ENCODE data around the gene ZNF668. TPM values are rescaled to one million over a fixed set of nuclear protein-coding genes. Genes with fewer than 3 reads are reported as not detected.

Gene ZNF668
- total and polyA plus RNA-seq, 2 experiments from 2014 or later, result 6.2 to 13.1 TPM

DNA sequence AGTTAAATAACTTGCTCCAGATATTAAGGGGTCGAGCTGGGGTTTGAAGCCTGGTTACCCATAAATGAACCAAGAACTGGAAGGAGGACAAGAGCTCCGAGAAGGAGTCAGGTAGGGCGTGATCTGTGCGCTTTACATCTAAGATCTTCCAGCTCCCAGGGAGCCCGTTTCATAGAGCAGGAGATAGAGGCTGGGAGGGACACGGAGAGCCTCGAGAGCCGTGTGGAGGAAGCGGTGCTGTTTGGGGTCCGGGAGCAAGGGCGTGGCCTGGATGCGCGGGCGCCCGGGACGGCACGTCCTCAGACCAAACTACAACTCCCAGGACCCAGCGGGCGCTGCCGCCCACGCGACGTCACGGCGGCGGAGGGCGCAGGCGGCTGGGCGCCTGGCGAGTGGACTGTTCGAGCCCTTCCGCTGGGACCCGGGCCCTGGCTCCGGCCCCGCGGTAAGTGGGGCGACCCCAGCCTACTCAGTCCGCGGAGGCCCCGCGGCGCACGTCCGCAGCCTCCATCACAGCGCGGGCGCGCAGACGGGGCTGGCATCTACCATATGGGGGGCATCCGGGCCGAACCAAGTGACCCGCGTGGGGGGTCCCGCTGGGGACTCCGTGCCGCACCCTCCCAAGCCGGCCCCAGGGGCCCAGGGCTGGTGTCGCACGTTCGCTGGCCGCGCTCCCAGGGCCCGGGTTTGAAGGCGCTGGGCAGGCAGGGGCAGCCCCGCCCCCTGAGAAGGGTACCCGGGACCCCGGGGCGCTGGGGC, 34.2 kb upstream of the ZNF668 start, which contains the start of gene BCKDK:
TSS of gene BCKDK (plus strand) at position 352 of the 759 bp plus-strand sequence. CDS start 838 bp downstream, outside the sequence.
- Mint-ChIP-seq H3K36me3 (ENCODE audit: low read depth) (peaks cover 23% of the 10 kb centered on the region), H3K4me1 (peaks cover 9% of the 10 kb centered on the region; the same call in 1 of the 3 replicates), H3K27ac (no peak within 1 kb of the TSS), H3K4me3 (peak within 1 kb of the TSS; percentile 77), H3K27me3 (ENCODE audit: insufficient read depth, low read depth, poor library complexity) (peaks cover 18% of the 10 kb centered on the region), H3K9me3 (peaks cover 8% of the 10 kb centered on the region)
- peaks cover 5% of the 10 kb centered on the region; the same call in 1 of the 2 replicates for H3F3A ChIP-seq (replicated peaks; ENCODE audit: low read depth)
- no peak for TF ChIP-seq JUNB (IDR thresholded peaks at IDR 0.05; ENCODE audit: unreplicated experiment)
- TF ChIP-seq NANOG (IDR thresholded peaks at IDR 0.05; ENCODE audit: borderline replicate concordance), result no peak
- no peak for TF ChIP-seq CTCF (conservative IDR thresholded peaks at IDR 0.05; ENCODE audit: low read depth in 2 of 2)
- TF ChIP-seq, protein P1, sequence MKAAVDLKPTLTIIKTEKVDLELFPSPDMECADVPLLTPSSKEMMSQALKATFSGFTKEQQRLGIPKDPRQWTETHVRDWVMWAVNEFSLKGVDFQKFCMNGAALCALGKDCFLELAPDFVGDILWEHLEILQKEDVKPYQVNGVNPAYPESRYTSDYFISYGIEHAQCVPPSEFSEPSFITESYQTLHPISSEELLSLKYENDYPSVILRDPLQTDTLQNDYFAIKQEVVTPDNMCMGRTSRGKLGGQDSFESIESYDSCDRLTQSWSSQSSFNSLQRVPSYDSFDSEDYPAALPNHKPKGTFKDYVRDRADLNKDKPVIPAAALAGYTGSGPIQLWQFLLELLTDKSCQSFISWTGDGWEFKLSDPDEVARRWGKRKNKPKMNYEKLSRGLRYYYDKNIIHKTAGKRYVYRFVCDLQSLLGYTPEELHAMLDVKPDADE (IDR thresholded peaks at IDR 0.05), result peak; percentile 85
- peak; percentile 56 for TF ChIP-seq POLR2AphosphoS5 (IDR thresholded peaks at IDR 0.05; ENCODE audit: low read depth)
- no peak for TF ChIP-seq ZNF331 (CRISPR knock-in tag; IDR thresholded peaks at IDR 0.05; ENCODE audit: low read depth)
- TF ChIP-seq REST (IDR thresholded peaks at IDR 0.05; ENCODE audit: unreplicated experiment), result no peak
- no peak for TF ChIP-seq ZNF114 (CRISPR knock-in tag; IDR thresholded peaks at IDR 0.05)
- TF ChIP-seq, protein P2, sequence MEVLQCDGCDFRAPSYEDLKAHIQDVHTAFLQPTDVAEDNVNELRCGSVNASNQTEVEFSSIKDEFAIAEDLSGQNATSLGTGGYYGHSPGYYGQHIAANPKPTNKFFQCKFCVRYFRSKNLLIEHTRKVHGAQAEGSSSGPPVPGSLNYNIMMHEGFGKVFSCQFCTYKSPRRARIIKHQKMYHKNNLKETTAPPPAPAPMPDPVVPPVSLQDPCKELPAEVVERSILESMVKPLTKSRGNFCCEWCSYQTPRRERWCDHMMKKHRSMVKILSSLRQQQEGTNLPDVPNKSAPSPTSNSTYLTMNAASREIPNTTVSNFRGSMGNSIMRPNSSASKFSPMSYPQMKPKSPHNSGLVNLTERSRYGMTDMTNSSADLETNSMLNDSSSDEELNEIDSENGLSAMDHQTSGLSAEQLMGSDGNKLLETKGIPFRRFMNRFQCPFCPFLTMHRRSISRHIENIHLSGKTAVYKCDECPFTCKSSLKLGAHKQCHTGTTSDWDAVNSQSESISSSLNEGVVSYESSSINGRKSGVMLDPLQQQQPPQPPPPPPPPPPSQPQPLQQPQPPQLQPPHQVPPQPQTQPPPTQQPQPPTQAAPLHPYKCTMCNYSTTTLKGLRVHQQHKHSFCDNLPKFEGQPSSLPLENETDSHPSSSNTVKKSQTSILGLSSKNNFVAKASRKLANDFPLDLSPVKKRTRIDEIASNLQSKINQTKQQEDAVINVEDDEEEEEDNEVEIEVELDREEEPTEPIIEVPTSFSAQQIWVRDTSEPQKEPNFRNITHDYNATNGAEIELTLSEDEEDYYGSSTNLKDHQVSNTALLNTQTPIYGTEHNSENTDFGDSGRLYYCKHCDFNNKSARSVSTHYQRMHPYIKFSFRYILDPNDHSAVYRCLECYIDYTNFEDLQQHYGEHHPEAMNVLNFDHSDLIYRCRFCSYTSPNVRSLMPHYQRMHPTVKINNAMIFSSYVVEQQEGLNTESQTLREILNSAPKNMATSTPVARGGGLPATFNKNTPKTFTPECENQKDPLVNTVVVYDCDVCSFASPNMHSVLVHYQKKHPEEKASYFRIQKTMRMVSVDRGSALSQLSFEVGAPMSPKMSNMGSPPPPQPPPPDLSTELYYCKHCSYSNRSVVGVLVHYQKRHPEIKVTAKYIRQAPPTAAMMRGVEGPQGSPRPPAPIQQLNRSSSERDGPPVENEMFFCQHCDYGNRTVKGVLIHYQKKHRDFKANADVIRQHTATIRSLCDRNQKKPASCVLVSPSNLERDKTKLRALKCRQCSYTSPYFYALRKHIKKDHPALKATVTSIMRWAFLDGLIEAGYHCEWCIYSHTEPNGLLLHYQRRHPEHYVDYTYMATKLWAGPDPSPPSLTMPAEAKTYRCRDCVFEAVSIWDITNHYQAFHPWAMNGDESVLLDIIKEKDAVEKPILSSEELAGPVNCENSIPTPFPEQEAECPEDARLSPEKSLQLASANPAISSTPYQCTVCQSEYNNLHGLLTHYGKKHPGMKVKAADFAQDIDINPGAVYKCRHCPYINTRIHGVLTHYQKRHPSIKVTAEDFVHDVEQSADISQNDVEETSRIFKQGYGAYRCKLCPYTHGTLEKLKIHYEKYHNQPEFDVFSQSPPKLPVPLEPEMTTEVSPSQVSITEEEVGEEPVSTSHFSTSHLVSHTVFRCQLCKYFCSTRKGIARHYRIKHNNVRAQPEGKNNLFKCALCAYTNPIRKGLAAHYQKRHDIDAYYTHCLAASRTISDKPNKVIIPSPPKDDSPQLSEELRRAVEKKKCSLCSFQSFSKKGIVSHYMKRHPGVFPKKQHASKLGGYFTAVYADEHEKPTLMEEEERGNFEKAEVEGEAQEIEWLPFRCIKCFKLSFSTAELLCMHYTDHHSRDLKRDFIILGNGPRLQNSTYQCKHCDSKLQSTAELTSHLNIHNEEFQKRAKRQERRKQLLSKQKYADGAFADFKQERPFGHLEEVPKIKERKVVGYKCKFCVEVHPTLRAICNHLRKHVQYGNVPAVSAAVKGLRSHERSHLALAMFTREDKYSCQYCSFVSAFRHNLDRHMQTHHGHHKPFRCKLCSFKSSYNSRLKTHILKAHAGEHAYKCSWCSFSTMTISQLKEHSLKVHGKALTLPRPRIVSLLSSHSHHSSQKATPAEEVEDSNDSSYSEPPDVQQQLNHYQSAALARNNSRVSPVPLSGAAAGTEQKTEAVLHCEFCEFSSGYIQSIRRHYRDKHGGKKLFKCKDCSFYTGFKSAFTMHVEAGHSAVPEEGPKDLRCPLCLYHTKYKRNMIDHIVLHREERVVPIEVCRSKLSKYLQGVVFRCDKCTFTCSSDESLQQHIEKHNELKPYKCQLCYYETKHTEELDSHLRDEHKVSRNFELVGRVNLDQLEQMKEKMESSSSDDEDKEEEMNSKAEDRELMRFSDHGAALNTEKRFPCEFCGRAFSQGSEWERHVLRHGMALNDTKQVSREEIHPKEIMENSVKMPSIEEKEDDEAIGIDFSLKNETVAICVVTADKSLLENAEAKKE (CRISPR knock-in tag; IDR thresholded peaks at IDR 0.05), result no peak
- TF ChIP-seq EZH2 (IDR thresholded peaks at IDR 0.05; ENCODE audit: low read depth, unreplicated experiment), result no peak
- TF ChIP-seq CREB1 (CRISPR knock-in tag; IDR thresholded peaks at IDR 0.05; ENCODE audit: low read depth), result peak; percentile 91
- TF ChIP-seq STAT1 (IDR thresholded peaks at IDR 0.05; ENCODE audit: unreplicated experiment), result no peak
- no peak for TF ChIP-seq EZH2phosphoT487 (IDR thresholded peaks at IDR 0.05; ENCODE audit: unreplicated experiment)
- peak within 1 kb of the TSS; percentile 96 for H2AFZ ChIP-seq
- H4K20me1 ChIP-seq (replicated peaks; ENCODE audit: insufficient read depth), result peaks cover 7% of the 10 kb centered on the region
- H3K36me3 ChIP-seq (ENCODE audit: insufficient read depth), result no peaks in the 10 kb centered on the region
- peak within 1 kb of the TSS; percentile 87 for H3K4me3 ChIP-seq
- no peak within 1 kb of the TSS for H3K27ac ChIP-seq (ENCODE audit: low read depth)
- H3K9me2 ChIP-seq (ENCODE audit: insufficient read depth), result no peaks in the 10 kb centered on the region
- H3K4me1 ChIP-seq (ENCODE audit: insufficient read depth), result peaks cover 6% of the 10 kb centered on the region; the same call in 1 of the 2 replicates
- DNase-seq (ENCODE audit: low spot score), result peak; percentile 85
- H3K4me2 ChIP-seq, result peak within 1 kb of the TSS; percentile 87
- no peaks in the 10 kb centered on the region for H3K27me3 ChIP-seq (ENCODE audit: insufficient read depth)
- H3K79me2 ChIP-seq (replicated peaks; ENCODE audit: insufficient read depth), result no peaks in the 10 kb centered on the region
- ATAC-seq, result peak; percentile 86
